HepG2 (cell line): ENCODE results near the gene PARP1. TPM values are rescaled to one million over a fixed set of nuclear protein-coding genes. Genes with fewer than 3 reads are reported as not detected.

ENCODE experiments used
- ATAC-seq: fragments of 200-7000 bp; cut with Tn5 transposase; 3 replicates; pipeline ENCODE4 v1.9.1; 2020; ENCODE audit warnings: mild to moderate bottlenecking, moderate library complexity
- BruUV-seq: library from RNA; stranded (reverse); fragments of 400-500 nt; replicated peaks from 2 replicates; lab custom pipeline; 2021; lab: Mats Ljungman, UMichigan
- CTCF ChIA-PET: fragments of 300-600 bp; formaldehyde crosslinking; extraction: SDS; loops from one replicate; lab custom pipeline; 2021; ENCODE audit warnings: low total read pairs, inconsistent platforms, low intra/inter-chr PET ratio; lab: Yijun Ruan, JAX
- POLR2A ChIA-PET: fragments of 350-600 bp; sonication (Branson Sonifier 250); formaldehyde crosslinking; loops from one replicate; lab custom pipeline; 2020; ENCODE audit warnings: antibody characterized with exemption, inconsistent platforms; lab: Yijun Ruan, JAX
- DNase-seq: peaks from one replicate; pipeline ENCODE4 v3.0.0-alpha.2; 2015; ENCODE audit warnings: low spot score
- FAIRE-seq: peaks from 3 replicates; lab custom pipeline; 2011; peaks lifted over from hg19 to GRCh38; lab: Jason Lieb, UNC
- H2AFZ ChIP-seq: one replicate; pipeline ENCODE4 v1.6.1; 2011; ENCODE audit warnings: low read length, inconsistent platforms
- H3K27ac ChIP-seq: fragments of 300-600 bp; 3 replicates; pipeline ENCODE4 v1.8.0; 2011; ENCODE audit warnings: mixed run types, mild to moderate bottlenecking, mixed read lengths, low read length, inconsistent platforms; ENCODE audit not compliant: insufficient read depth; ENCODE audit errors: extremely low read length
- H3K27me3 ChIP-seq, 2 experiments: fragments of 200-600 bp in 1 of 2; 2 replicates in 1 of 2; 3 replicates in 1 of 2; pipeline versions ENCODE4 v1.6.0 to v1.8.0; 2011; ENCODE audit warnings: low read length in 2 of 2, mild to moderate bottlenecking in 2 of 2, moderate library complexity in 2 of 2, inconsistent platforms in 1 of 2; ENCODE audit not compliant: insufficient read depth in 2 of 2, control insufficient read depth in 1 of 2
- H3K36me3 ChIP-seq, 2 experiments: fragments of 200-600 bp in 1 of 2; replicated peaks in 1 of 2; 2 replicates in 1 of 2; 3 replicates in 1 of 2; pipeline versions ENCODE4 v1.5.1 to v1.8.0; 2011; ENCODE audit warnings: low read length in 2 of 2, inconsistent platforms in 1 of 2; ENCODE audit not compliant: insufficient read depth in 2 of 2, control insufficient read depth in 1 of 2
- H3K4me1 ChIP-seq: 2 replicates; pipeline ENCODE4 v1.5.1; 2012; ENCODE audit warnings: low read length, inconsistent platforms; ENCODE audit not compliant: insufficient read depth
- H3K4me2 ChIP-seq: 2 replicates; pipeline ENCODE4 v1.6.0; 2011; ENCODE audit warnings: low read depth, low read length, inconsistent platforms
- H3K4me3 ChIP-seq, 3 experiments: fragments of 200-600 bp in 1 of 3; sonication (generic), shearing (Covaris generic) in 1 of 3; replicated peaks in 1 of 3; 2 replicates each; pipeline ENCODE4 v1.5.1; 2011 to 2016; ENCODE audit warnings: low read length in 3 of 3, inconsistent platforms in 2 of 3, low read depth in 2 of 3, mild to moderate bottlenecking in 2 of 3, control low read depth in 1 of 3, mixed read lengths in 1 of 3; ENCODE audit not compliant: insufficient read depth in 1 of 3
- H3K79me2 ChIP-seq: one replicate; pipeline ENCODE4 v1.6.1; 2011; ENCODE audit warnings: low read length, inconsistent platforms; ENCODE audit not compliant: insufficient read depth
- H3K9ac ChIP-seq: 2 replicates; pipeline ENCODE4 v1.6.0; 2011; ENCODE audit warnings: mild to moderate bottlenecking, low read depth, low read length, inconsistent platforms; ENCODE audit not compliant: insufficient read depth
- H3K9me3 ChIP-seq: 2 replicates; pipeline ENCODE4 v1.5.1; 2012; ENCODE audit warnings: mild to moderate bottlenecking, low read length
- H4K20me1 ChIP-seq: 2 replicates; pipeline ENCODE4 v1.6.0; 2011; ENCODE audit warnings: inconsistent platforms, mild to moderate bottlenecking, low read length, moderate library complexity; ENCODE audit not compliant: insufficient read depth
- DR1 ChIP-seq: sonication (generic); formaldehyde crosslinking; IDR thresholded peaks from 2 replicates; pipeline ENCODE4 v1.8.0; 2021; ENCODE audit warnings: mild to moderate bottlenecking, missing genetic modification reagents, inconsistent platforms
- EZH2 ChIP-seq: conservative IDR thresholded peaks from 2 replicates; pipeline ENCODE4 v1.6.1; 2012; ENCODE audit warnings: mild to moderate bottlenecking, low read depth, low read length, moderate library complexity
- GATAD2A ChIP-seq: IDR thresholded peaks from 2 replicates; pipeline ENCODE4 v1.6.1; 2016
- HNRNPK ChIP-seq: fragments of 200-400 bp; formaldehyde crosslinking; IDR thresholded peaks from 2 replicates; pipeline ENCODE4 v1.6.1; 2018; ENCODE audit warnings: low read length, low read depth, moderate library complexity, mild to moderate bottlenecking; ENCODE audit not compliant: poor library complexity, severe bottlenecking
- RCOR2 ChIP-seq: IDR thresholded peaks from 2 replicates; pipeline ENCODE4 v1.6.1; 2016; ENCODE audit warnings: missing biosample characterization, missing genetic modification reagents
- REPIN1 ChIP-seq: sonication (generic); formaldehyde crosslinking; IDR thresholded peaks from 2 replicates; pipeline ENCODE4 v1.8.0; 2022; ENCODE audit warnings: missing genetic modification reagents, low read depth, mild to moderate bottlenecking, borderline replicate concordance
- RFXANK ChIP-seq: IDR thresholded peaks from 2 replicates; pipeline ENCODE4 v1.6.1; 2016
- ZFX ChIP-seq: sonication (generic); formaldehyde crosslinking; IDR thresholded peaks from 2 replicates; pipeline ENCODE4 v1.4.0; 2020; ENCODE audit warnings: mild to moderate bottlenecking, low read depth, missing genetic modification reagents, moderate library complexity
- ZNF34 ChIP-seq: sonication (generic); formaldehyde crosslinking; IDR thresholded peaks from 2 replicates; pipeline ENCODE4 v1.4.0; 2020; ENCODE audit warnings: mild to moderate bottlenecking, missing genetic modification reagents, borderline replicate concordance
- ZNF451 ChIP-seq: sonication (generic); formaldehyde crosslinking; IDR thresholded peaks from 2 replicates; pipeline ENCODE4 v1.5.0; 2020; ENCODE audit warnings: mild to moderate bottlenecking, missing genetic modification reagents
- WGBS: methylation state at CpG from one replicate; pipeline ENCODE4 v1.1.6; 2017; ENCODE audit warnings: low lambda C conversion rate; 5-methylcytosine and 5-hydroxymethylcytosine counted together
- in situ Hi-C: cut with HindIII; loops from 2 replicates; pipeline ENCODE4 v1.10.0; 2017; ENCODE audit warnings: low pct_unique_long_range_greater_than_20kb; ENCODE audit not compliant: extremely low pct_ligation_motif_present
- intact Hi-C: fragments of 100-400 bp; cut with micrococcal nuclease; formaldehyde crosslinking; loops from one replicate; pipeline ENCODE4 v1.10.0; 2022; ENCODE audit not compliant: unreplicated experiment
- polyA plus RNA-seq, 8 experiments: library from polyadenylated mRNA; depleted of rRNA in 3 of 8; stranded (reverse) in 7 of 8; unstranded in 1 of 8; fragments of >200 nt; fragmentation: Illumina TruSeq in 4 of 8; extraction: Trizol in 4 of 8; gene quantifications; 2 replicates each; pipeline versions ENCODE4 v1.2.1 to v1.2.3, GENCODE V29; 2011 to 2016; ENCODE audit warnings: low read depth in 4 of 8, missing spikeins in 1 of 8, mixed read lengths in 1 of 8; ENCODE audit not compliant: insufficient read depth in 1 of 8
- total RNA-seq, 5 experiments: library from RNA; depleted of rRNA; stranded (reverse); fragments of >200 nt; fragmentation: Illumina TruSeq; extraction: Trizol; gene quantifications; 2 replicates each; pipeline ENCODE4 v1.2.3, GENCODE V29; 2016; ENCODE audit warnings: low read depth in 1 of 5
- TF ChIP-seq, protein P1 (sequence below): IDR thresholded peaks from 2 replicates; pipeline ENCODE4 v1.6.1; 2012; ENCODE audit warnings: inconsistent platforms
- TF ChIP-seq, protein P2 (sequence below): sonication (generic); formaldehyde crosslinking; conservative IDR thresholded peaks from 2 replicates; pipeline ENCODE4 v1.4.0; 2020; ENCODE audit warnings: missing genetic modification reagents
- TF ChIP-seq, protein P3 (sequence below): sonication (generic); formaldehyde crosslinking; conservative IDR thresholded peaks from 2 replicates; pipeline ENCODE4 v1.8.0; 2022; ENCODE audit warnings: missing genetic modification reagents

The PARP1 gene
- total and polyA plus RNA-seq, 2 of the 13 experiments (the other 11 are each of a cell fraction or from before 2014, with no cell fraction given), result 50.1 to 85.2 TPM

DNA sequence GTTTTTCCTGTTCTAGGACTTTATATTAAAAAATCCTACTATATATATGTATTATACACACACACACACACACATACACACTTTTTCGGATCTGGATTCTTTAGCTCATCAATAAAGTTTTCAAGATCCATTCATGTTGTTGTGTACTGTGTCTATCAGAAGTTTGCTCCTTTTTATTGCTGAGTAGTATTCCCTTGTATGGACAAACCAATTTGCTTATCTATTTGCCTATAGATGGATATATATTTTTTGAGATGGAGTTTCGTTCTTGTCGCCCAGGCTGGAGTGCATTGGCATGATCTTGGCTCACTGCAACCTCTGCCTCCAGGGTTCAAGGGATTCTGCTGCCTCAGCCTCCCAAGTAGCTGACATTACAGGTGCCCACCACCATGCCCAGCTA lies 78.7 kb downstream of the PARP1 start:
- Histone ChIP-seq H3K79me2 (no peaks in the 10 kb centered on the region), H3K4me2 (no peak overlapping the region), H3K9me3 (no peaks in the 10 kb centered on the region), H3K36me3 (no peaks in the 10 kb centered on the region), H3K9ac (no peak overlapping the region), H4K20me1 (no peaks in the 10 kb centered on the region), H2AFZ (no peak overlapping the region), H3K27ac (no peak overlapping the region), H3K27me3 (peaks cover 0 to 1% of the 10 kb centered on the region in 2 experiments; a peak in 1 of 5 replicates), H3K4me1 (peaks cover 32% of the 10 kb centered on the region), H3K4me3 (no peak overlapping the region)
- intact Hi-C loops, result no loop called here
- no peak for FAIRE-seq
- no peak for DNase-seq
- in situ Hi-C loops, result no loop called here
- ATAC-seq, result no peak
- POLR2A ChIA-PET, result no interaction called here
- 41% methylated on average over 3 of the region's 3 CpGs for WGBS
- CTCF ChIA-PET, result no interaction called here
- TF ChIP-seq, protein P1, sequence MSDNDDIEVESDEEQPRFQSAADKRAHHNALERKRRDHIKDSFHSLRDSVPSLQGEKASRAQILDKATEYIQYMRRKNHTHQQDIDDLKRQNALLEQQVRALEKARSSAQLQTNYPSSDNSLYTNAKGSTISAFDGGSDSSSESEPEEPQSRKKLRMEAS, result no peak
- TF ChIP-seq, protein P2, sequence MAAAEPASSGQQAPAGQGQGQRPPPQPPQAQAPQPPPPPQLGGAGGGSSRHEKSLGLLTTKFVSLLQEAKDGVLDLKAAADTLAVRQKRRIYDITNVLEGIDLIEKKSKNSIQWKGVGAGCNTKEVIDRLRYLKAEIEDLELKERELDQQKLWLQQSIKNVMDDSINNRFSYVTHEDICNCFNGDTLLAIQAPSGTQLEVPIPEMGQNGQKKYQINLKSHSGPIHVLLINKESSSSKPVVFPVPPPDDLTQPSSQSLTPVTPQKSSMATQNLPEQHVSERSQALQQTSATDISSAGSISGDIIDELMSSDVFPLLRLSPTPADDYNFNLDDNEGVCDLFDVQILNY, result no peak
- TF ChIP-seq ZFX (CRISPR knock-in tag) (no peak), ZNF451 (CRISPR knock-in tag) (no peak), DR1 (CRISPR knock-in tag) (no peak)
- no TSS peak for BruUV-seq

DNA sequence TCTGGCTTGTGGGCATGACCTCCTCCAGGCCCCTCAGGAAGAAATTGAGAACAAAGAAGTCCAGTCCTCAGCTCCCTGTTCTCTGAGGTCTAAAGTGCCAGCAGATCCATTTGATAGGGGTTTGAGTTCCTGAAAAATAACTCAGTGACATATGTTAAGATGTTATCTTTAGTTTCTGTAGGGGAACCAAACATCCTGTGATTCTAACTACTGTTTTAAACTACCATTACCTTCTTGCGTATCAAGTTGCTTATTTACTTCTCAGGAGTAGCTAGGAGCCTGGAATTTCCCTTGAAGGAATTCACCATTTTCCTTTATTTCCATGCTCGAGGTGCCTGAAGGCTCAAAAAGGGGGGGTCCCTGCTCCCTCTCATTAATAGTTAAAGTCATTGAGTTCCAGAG lies 80.1 kb downstream of the PARP1 start:
- in situ Hi-C loops (no loop called here), intact Hi-C loops (no loop called here)
- no peaks in the 10 kb centered on the region for H3K9me3 ChIP-seq
- no peak overlapping the region for H2AFZ ChIP-seq
- TF ChIP-seq, protein P3, sequence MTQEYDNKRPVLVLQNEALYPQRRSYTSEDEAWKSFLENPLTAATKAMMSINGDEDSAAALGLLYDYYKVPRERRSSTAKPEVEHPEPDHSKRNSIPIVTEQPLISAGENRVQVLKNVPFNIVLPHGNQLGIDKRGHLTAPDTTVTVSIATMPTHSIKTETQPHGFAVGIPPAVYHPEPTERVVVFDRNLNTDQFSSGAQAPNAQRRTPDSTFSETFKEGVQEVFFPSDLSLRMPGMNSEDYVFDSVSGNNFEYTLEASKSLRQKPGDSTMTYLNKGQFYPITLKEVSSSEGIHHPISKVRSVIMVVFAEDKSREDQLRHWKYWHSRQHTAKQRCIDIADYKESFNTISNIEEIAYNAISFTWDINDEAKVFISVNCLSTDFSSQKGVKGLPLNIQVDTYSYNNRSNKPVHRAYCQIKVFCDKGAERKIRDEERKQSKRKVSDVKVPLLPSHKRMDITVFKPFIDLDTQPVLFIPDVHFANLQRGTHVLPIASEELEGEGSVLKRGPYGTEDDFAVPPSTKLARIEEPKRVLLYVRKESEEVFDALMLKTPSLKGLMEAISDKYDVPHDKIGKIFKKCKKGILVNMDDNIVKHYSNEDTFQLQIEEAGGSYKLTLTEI (CRISPR knock-in tag), result no peak
- TF ChIP-seq EZH2 (no peak), RFXANK (CRISPR knock-in tag) (no peak), REPIN1 (no peak), HNRNPK (no peak), RCOR2 (CRISPR knock-in tag) (no peak), ZNF34 (CRISPR knock-in tag) (no peak), GATAD2A (CRISPR knock-in tag) (no peak)
- H3K27ac ChIP-seq, result no peak overlapping the region
- no peak overlapping the region for H3K4me2 ChIP-seq
- DNase-seq (no peak), ATAC-seq (no peak), FAIRE-seq (no peak)
- H3K9ac ChIP-seq, result no peak overlapping the region
- BruUV-seq, result no TSS peak
- H3K4me1 ChIP-seq, result peaks cover 26% of the 10 kb centered on the region
- H3K36me3 ChIP-seq, result no peaks in the 10 kb centered on the region
- no peaks in the 10 kb centered on the region for H3K79me2 ChIP-seq
- H3K4me3 ChIP-seq, result no peak overlapping the region
- ChIA-PET POLR2A (no interaction called here), CTCF (no interaction called here)
- WGBS, result 50% methylated on average over 2 of the region's 2 CpGs
- H4K20me1 ChIP-seq, result no peaks in the 10 kb centered on the region
- H3K27me3 ChIP-seq, result 0 out of 5 replicates have a peak, but pooled peaks cover 0 to 1% of the 10 kb centered on the region in 2 experiments
